CMK (cell line): ENCODE data around the gene IRS2.
"Not testable (repeated sequence)": the region's sequence is repeated elsewhere in the genome, so short reads cannot be mapped to it uniquely, and the experiment has no call there.

Experiments used
- DNase-seq: peaks from one replicate; pipeline ENCODE4 v3.0.0-alpha.2; 2010; ENCODE audit warnings: low read depth

IRS2 gene

GRCh38 chr13:109786457-109787134, at the start of gene IRS2:
Gene IRS2, minus strand, starts transcription at chr13:109786583. Its CDS starts 530 bp downstream, at chr13:109786053.
- DNase-seq: peak; percentile 76

- DNase-seq: no peak
Observed at GRCh38 chr13:109834973-109835720, 48.8 kb upstream of the IRS2 start.

GRCh38 chr13:109833940-109834339, 47.6 kb upstream of the IRS2 start:
- DNase-seq: no peak

GRCh38 chr13:109833071-109833470, 46.7 kb upstream of the IRS2 start:
- no peak for DNase-seq

- not testable (repeated sequence) for DNase-seq
Observed at GRCh38 chr13:109828591-109829316, 42.4 kb upstream of the IRS2 start.

GRCh38 chr13:109823201-109823600, 36.8 kb upstream of the IRS2 start:
- DNase-seq: not testable (repeated sequence)

GRCh38 chr13:109821103-109821502, 34.7 kb upstream of the IRS2 start:
- no peak for DNase-seq

- no peak for DNase-seq
Observed at GRCh38 chr13:109819874-109820273, 33.5 kb upstream of the IRS2 start.

- no peak for DNase-seq
Observed at GRCh38 chr13:109818886-109819285, 32.5 kb upstream of the IRS2 start.

GRCh38 chr13:109817591-109818535, 31.5 kb upstream of the IRS2 start:
- DNase-seq: no peak

- no peak for DNase-seq
Observed at GRCh38 chr13:109816808-109817203, 30.4 kb upstream of the IRS2 start.

GRCh38 chr13:109816112-109816807, 29.9 kb upstream of the IRS2 start:
- no peak for DNase-seq

- DNase-seq: no peak
Observed at GRCh38 chr13:109815651-109816050, 29.3 kb upstream of the IRS2 start.

GRCh38 chr13:109813663-109814062, 27.3 kb upstream of the IRS2 start:
- DNase-seq: no peak

- no peak for DNase-seq
Observed at GRCh38 chr13:109812382-109812781, 26.0 kb upstream of the IRS2 start.

- DNase-seq: no peak
Observed at GRCh38 chr13:109810761-109811510, 24.6 kb upstream of the IRS2 start.

- DNase-seq: no peak
Observed at GRCh38 chr13:109809216-109809932, 23.0 kb upstream of the IRS2 start.

GRCh38 chr13:109807345-109807744, 21.0 kb upstream of the IRS2 start:
- DNase-seq: no peak

GRCh38 chr13:109804654-109805053, 18.3 kb upstream of the IRS2 start:
- no peak for DNase-seq

GRCh38 chr13:109803825-109804224, 17.4 kb upstream of the IRS2 start:
- DNase-seq: no peak
